Left hindlimb (tissue), 1 donor: ENCODE measurements around the gene SEM1.
"Not testable (repeated sequence)": the region's sequence is repeated elsewhere in the genome, so short reads cannot be mapped to it uniquely, and the experiment has no call there.

Experiments used
- DNase-seq: peaks from one replicate; pipeline ENCODE4 v3.0.0-alpha.2; 2018

Gene SEM1

DNA sequence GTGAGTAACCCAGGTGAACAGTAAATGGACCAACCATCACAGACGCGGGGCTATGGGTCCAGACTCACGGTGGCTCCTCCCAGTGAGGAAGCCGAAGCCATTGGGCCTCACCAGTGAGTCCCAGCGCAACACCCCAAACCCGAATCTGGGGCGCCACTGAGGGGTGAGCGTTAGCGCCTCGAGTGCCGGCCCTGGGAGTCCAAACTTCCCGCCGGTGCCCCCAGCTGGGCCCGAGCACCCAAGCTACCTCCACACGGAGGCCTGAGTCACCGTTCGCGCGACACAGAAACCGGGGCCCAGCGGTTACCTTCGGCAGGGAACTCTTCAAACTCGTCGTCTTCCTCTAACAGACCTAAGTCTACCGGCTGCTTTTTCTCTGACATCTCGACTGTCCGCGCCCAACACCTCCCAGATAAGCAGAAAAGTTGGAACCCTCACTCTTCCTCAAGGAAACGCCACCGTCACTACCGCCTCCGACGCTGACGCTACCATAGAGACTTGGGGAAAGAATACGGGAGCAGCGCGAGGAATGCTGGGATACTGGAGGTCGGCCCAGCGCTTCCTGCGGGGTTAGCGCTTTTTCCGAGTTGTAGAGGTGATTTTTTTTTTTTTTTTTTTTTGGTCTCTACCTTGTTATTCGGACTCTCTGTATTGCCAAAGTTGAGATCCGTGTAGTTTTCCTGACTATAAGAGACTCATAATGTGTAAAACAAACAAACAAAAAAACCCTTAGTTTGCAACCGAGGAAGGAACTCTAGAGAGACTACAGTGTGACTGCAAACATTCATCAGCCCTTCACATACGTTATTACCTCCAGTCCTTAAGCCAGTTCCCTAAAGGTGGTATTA is at the start of gene SEM1:
SEM1 (minus strand) TSS at position 466 of the 848 bp plus-strand sequence; CDS start at position 383, 83 bp downstream.
- peak; percentile 89 for DNase-seq

DNA sequence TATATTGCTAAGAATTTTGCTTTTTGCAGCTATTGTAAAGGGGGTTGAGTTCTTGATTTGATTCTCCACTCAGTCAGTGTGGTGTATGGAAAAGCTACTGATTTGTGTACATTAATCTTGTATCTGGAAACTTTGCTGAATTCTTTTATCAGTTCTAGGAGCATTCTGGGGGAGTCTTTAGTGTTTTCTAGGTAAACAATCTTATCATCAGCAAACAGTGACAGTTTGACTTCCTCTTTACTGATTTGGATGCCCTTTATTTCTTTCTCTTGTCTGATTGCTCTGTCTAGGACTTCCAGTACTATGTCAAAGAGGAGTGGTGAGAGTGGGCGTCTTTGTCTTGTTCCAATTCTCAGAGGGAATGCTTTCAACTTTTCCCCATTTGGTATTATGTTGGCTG is 48.2 kb upstream of the SEM1 start:
- not testable (repeated sequence) for DNase-seq

DNA sequence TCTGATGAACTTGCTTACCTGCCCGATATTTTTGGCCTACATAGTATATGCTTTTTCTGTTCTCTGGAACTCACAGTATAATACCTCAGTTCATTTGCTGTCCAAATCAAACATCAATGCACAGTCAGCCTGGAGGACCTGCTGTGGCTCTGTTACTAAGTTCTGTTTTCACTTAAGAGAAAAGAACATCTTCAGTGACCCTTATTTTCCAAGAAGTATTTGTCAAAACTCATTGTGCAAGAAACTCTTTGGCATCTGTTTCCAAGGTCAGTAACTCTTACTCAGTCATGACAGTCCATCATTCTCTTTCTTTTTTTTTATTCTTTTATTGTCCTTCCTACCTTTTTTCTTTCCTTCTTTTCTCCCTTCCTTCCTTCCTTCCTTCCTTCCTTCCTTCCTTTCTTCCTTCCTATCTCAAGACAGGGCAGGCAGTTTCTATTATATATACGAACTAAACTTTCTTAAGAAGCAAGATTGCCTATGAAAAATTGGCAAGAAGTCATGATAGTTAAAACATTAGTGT is 37.8 kb upstream of the SEM1 start:
- no peak for DNase-seq

DNA sequence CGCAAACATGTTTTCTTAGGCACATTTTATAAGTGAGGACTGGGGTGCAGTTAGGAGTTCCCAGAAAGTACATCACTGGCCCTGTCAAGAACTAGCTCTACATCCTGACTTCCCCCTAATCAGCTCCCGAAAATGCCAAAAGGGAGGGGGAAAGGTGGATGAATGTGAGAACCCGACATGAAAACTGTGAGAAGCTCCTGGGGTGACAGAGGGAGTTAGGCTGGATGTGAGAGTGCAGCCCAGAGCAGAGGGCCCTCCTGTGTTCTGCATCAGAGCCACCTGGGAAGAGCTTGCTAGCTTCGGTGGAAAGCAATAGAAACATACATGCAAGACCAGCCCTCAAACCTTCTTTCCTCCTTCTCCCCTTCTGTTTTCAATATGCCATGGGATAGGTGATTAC is 30.5 kb upstream of the SEM1 start:
- DNase-seq, result no peak

DNA sequence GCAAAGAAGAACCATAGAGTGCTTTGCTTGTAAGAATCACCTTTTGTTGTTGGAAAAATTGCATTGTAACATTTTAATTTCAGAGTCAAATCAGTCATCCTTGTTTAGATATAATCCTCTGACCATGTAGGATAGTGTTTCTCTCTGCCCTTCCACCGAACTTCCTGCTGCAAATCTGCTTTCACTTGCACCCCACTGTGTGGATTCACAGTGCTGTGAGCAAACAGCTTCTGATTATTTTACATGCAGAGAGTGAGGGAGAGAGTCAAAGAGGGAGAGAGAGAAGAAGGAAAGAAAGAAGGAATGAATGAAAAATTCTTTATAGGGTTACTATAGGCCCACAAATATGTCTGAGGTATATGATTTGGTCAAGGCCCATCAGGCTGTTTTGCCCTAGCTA is 30.0 kb upstream of the SEM1 start:
- DNase-seq, result no peak

DNA sequence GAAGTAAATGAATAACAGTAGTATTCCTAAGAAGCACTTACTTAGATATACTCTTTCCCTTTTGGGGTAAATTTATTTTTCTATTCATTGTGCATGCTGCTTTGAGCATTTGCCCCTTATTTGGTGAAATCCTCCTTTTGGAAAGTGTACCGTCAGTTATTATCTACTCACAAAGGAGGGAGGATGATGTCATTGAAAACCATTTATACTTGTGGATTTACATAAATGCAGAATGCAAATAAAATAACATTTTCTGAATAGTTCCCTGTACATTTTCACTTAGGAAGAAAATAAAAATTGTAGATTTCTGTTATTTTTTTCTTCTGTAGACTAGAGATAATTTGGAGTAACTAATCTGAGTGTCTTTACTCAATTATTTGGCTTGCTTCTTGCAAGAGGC is 29.5 kb upstream of the SEM1 start:
- DNase-seq, result no peak

DNA sequence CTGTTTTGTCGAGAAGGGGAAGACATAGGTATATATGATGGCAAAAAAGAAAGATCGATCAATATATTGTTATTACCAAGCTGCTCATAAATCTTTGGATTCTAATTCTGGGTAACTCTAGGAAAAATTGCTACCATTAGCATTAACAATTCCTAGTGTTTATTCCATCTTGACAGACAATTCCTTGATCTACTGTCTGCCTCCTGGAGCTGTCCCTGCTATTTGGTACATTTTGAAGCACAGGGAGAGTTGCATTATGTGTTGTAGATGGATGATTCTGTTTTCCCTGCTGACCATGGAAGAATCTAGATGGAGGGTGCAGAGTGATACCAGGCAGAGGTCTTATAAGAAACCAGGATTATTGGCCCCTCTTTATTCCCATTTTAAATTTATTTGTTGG is 29.1 kb upstream of the SEM1 start:
- no peak for DNase-seq

DNA sequence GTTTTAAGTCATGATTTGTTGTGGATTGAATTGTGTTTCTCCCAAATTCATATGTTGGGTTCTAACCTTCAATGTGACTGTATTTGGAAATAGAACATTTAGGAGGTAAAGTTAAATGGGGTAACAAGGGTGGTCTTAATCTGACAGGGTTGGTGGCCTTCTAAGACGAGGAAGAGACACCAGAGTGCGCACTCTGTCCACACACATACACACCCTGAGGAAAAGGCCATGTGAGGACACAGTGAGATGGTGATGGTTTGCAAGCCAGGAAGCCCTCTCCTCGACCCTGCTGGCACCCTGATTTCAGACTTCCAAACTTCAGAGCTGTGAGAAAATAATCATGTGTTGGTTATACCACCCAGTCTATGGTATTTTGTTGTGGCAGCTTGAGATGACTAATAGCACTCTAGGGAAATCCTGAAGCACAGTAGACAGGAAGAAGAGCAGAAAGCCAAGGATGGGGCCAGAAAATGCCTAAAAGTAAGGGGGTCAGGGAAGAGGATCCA is 28.0 kb upstream of the SEM1 start:
- no peak for DNase-seq

DNA sequence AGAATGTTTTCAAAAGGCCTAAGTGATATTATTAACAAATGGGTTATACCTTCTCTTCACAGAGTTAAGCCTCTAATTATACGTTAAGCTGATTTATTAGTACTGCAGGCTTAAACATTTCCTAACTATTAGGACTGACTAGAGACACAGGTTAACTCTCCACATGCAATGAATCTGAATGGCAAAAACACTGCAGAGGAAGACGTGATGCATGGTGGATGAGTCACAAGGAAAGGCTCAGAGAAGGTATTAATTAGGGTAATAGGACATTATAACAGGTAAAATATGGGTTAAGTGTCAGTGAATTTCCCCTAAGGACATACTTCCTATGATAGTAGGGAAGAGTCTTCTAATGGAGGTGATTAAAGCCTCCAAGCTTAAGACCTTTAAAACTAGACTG is 24.7 kb upstream of the SEM1 start:
- no peak for DNase-seq

DNA sequence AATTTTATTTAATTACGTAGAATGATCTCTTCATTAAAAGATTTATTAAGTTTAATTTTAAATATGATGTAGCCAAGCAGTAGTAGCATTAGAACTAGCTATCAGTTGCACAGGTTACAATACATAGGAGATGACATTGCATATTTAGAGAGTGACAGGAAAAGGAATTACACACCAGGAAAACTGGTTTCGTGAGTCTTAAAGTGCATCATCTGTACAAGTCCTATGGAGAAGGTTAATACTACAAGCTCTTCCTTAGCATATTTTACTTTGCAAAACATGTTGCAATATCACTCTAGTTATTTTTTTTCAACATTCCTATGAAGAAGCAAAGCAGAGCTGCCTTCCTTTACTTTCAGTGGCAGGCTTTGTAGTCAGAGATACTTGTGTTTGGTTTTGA is 20.2 kb upstream of the SEM1 start:
- no peak for DNase-seq

DNA sequence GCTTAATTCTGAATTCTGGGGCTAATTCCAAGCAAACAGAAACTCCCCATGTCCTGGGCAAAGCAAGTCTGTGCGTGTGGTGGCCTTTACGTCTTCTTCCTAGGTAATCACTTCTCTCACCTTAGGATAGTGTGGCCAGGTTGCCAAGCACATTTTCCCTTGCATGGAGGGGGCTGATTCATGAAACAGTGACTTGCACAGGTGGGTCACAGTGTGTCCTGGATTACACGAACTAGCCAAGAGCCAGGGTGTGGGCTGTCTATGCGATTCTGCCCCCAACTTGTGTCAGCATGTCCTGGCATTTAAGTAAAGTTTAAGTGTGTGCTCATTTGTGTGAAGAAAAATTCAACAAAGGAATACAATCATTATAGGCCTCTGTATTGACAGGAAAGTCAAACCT is 18.5 kb upstream of the SEM1 start:
- DNase-seq, result no peak

DNA sequence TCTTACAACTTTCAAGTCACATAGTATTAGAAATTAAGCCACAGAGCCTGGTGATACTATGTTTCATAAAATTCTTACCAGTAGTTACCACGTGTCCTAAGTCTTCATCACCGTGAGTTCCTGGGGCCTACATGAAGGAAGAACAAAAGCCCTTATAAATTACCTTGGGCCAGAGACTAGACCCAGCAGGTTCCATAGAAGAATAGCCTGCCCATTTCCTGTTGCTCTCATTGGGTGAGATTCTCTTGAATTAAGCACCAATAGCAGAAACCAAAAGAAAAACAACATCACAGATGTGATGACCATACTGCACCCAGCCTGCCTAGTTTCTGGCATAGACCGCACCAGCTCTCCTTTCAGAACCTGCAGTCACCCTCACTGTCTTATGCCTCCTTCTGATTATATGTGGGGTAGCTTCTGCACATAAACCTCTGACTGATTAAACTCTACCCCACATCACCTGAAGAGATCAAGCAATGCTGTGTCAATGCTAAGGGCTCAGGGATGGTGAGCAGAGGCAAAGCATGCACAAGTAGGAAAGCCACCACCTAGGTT is 18.0 kb upstream of the SEM1 start:
- no peak for DNase-seq

DNA sequence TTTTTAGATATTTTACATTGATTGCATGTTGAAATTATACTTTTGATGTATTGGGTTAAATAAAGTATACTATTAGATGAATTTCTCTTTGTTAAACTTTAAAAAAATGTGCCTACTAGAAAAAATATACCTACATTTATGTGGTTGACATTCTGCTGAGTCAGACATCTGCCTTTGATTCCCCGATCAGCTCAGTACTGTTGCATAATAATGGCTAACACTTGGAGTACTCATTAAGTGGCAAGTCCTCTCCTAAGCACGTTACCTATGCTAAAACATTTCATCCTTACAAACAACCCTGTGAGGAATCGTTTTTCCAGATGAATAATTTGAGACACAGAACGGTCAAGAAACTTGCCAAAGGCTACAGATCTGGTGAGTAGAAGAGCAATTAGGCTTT is 14.0 kb upstream of the SEM1 start:
- no peak for DNase-seq

DNA sequence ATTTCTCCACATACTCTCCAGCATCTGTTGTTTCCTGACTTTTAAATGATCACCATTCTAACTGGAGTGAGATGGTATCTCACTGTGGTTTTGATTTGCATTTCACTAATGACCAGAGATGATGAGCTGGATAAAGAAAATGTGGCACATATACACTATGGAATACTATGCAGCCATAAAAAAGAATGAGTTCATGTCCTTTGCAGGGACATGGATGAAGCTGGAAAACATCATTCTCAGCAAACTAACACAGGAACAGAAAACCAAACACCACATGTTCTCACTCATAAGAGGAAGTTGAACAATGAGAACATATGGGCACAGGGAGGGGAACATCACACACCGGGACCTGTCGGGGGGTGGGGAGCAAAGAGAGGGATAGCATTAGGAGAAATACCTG is 13.3 kb upstream of the SEM1 start:
- not testable (repeated sequence) for DNase-seq

DNA sequence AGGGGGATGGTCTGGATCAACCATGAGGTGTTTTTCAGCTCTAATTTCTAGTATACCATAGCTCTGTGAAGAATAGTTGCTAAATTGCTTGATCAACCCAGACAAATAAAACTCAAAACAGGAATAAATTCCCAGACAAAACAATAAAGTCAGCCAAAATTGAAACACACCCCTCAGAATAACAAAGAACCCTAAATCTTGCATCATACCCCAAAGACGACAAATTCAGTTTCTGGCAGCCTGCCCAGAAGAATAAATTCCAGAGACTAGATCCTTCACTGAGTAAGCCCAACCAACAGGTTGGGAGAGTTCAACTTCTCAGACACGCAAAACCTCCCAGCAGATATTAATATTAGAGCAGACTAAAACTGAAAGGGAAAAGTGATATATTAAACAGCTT is 11.2 kb upstream of the SEM1 start:
- DNase-seq, result no peak

DNA sequence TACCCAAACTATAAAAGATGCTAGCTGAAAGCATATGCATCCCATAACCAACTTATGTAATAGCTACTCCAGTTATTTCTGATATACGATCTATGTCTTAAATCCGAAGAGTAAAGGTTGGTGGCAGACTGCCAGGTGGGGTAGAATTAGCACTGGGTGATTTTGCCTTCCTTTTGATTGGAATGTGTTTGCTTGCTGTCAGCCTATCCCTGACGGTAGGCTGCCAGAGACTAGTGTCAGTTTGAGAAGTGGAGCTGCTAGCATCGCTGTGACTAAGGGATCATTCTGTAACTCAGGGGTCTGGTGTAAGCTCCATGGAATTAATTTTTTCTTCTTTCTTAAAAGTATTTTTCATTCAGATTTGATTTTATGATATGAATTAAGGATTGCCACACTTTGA is 9.5 kb upstream of the SEM1 start:
- DNase-seq, result no peak

DNA sequence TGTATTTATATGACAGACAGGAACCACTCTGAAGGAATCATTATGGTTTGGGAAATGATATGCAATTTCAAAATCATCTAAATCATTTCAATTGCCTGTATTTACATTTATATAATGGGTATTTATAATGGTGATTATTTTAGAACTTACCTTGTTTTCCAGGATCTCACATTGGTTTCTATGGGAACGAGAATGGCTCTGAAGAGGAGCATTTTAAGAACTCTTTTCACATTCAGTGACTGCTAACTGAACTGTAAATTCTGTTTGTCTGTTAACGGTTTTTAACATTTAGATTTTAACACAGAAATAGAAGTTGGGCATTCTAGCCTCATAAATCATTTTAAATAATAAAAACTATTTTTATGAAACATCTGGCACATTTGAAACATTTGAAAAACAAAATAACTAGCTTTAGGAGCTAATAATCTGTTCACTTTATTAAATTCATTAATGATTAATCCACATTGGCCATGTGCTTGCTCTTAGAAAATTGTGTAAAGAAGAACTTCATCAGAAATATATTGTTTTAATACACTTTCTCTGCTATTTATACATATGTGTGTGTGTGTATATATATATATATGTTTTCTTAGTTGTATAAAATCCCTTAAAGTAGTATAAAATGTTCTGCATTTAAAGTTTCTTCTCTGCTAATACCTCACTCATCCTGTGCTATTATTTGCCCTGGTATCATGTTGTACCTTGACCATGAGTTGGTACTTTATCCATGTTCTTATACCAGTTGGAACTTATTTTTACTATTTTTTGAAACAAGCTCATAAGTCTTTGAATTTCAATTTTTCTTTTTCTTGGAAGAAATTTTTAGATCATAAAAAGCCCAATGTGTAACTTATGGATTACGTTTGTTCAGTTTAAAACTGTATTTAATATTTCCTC is 8.7 kb upstream of the SEM1 start:
- no peak for DNase-seq

DNA sequence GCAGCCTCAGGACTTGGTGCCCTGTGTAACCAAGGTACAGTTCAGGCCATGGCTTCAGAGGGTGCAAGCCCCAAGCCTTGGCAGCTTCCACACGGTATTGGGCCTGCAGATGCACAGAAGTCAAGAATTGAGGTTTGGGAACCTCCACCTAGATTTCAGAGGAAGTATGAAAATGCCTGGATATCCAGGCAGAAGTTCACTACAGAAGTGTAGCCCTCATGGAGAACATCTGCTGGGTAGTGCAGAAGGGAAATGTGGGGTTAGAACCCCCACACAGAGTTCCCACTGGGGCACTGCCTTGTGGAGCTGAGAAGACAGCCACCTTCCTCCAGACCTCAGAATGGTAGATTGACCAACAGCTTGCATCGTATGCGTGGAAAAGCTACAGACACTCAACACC is 3.4 kb upstream of the SEM1 start:
- no peak for DNase-seq

DNA sequence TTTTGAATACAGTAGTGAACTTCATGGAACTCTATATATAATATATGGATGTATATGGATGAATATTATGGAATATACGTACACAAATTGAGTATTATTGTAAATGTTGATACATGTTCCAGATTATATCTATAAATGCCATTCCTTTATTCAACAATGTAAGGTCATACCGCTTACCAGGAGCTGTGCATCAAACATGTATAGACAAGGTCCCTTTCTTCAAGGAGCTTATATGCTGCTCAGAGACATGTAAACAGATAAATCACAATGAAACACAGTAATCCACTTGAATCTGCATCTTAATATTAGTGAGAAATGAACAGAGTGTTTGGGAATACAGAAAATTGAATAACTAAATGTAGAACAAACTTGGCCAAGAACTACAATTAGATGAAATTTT is 898 bp upstream of the SEM1 start:
- DNase-seq, result no peak

DNA sequence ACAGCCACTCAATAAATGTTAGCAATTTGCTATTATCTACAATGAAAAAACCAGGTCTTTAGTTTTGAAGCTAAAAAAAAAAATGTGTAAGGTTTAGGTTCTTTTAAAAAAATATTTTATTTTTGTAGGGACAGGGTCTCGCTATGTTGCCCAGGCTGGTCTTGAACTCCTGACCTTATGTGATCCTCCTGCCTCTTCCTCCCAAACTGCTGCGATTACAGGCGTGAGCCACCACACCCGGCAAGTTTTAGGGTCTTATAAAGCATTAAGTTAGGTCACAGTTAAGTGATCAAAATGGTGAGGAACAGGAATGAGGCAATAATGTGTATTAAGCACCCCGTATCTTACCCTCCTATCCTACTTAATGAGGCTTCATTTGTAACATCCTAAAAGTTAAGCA is 774 bp downstream of the SEM1 start:
- DNase-seq, result no peak

DNA sequence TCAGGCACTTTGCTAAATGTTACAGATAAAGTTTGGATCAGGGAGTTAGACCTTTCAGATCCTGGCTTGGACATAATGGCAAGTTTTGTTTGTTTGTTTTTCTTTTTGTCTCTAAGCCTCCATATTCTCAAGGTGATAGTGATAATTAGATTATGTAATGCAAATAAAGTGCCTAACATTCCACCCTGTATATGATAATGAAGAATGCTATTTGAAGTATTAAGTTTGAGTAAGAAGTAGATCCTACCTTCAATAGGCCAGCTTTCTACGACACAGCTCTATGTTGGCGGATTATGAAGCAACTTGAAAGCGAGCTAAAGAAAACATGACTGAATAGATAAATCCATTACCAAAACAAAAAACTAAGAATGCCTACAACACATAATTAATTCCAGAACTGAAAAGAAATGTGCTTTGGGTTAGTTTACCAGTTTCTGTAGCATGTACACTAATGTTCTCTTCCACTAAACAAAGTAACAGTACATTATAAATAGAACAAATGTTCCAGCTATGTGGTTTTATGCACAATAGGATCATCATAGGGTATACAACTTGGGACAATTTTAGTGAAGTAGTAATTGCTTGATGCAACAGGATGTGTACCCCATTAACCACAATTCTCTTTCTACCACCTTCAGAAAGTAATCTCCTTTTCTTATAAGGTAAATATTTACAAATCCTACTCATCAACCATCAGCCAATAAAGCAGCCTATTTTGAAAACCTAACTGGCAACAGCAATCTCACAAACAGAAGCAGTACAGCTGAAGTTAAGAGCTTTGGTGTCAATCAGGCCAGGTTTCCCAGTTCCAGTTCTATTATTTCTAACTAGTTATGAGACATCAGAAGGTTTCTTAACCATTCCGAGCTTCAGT is 1.5 kb downstream of the SEM1 start:
- no peak for DNase-seq

DNA sequence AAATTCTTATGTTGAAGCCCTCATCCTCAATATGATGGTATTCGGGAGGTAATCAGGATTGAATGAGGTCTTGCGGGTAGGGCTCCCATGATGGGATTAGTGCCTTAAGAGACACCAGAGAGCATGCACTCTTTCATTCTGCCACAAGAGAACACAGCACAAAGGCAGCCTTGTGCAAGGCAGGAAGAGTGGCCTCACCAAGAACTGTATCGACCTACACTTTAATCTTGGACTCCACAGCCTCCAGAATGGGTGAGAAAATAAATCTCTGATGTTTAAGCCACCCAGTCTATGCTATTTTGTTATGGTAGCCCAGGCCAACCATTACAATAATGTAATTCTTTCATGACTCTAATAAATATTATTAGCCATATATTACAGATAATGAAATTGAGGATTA is 8.4 kb downstream of the SEM1 start:
- DNase-seq, result no peak
